T-helper 9 cell (primary cell): ENCODE measurements around the gene HYDIN.

Source experiments
- DNase-seq: peaks from one replicate; pipeline ENCODE4 v3.0.0-alpha.2; 2020

HYDIN gene

GRCh38 chr16:70784692-70785555, 445.6 kb downstream of the HYDIN start:
- DNase-seq: no peak

- DNase-seq: no peak
These were observed 448.3 kb downstream of the HYDIN start for GRCh38 chr16:70782237-70782636.

GRCh38 chr16:70781800-70782199, 448.7 kb downstream of the HYDIN start:
- no peak for DNase-seq

GRCh38 chr16:70780546-70780945, 450.0 kb downstream of the HYDIN start:
- DNase-seq: no peak

- DNase-seq: no peak
These were observed 451.2 kb downstream of the HYDIN start for GRCh38 chr16:70779361-70779760.

- no peak for DNase-seq
These were observed 451.6 kb downstream of the HYDIN start for GRCh38 chr16:70778901-70779309.

- no peak for DNase-seq
These were observed 452.5 kb downstream of the HYDIN start for GRCh38 chr16:70777973-70778406.

GRCh38 chr16:70777496-70777895, 453.0 kb downstream of the HYDIN start:
- DNase-seq: no peak

GRCh38 chr16:70775399-70775798, 455.1 kb downstream of the HYDIN start:
- no peak for DNase-seq

- no peak for DNase-seq
These were observed 456.3 kb downstream of the HYDIN start for GRCh38 chr16:70774261-70774660.

- DNase-seq: no peak
These were observed 458.0 kb downstream of the HYDIN start for GRCh38 chr16:70772493-70772892.

GRCh38 chr16:70770626-70771552, 459.6 kb downstream of the HYDIN start:
- DNase-seq: peak; percentile 46

- no peak for DNase-seq
These were observed 460.3 kb downstream of the HYDIN start for GRCh38 chr16:70770291-70770625.

GRCh38 chr16:70769761-70770160, 460.8 kb downstream of the HYDIN start:
- no peak for DNase-seq

- DNase-seq: no peak
These were observed 461.4 kb downstream of the HYDIN start for GRCh38 chr16:70769131-70769530.

GRCh38 chr16:70768203-70768580, 462.3 kb downstream of the HYDIN start:
- no peak for DNase-seq

- no peak for DNase-seq
These were observed 462.9 kb downstream of the HYDIN start for GRCh38 chr16:70767377-70768202.

- DNase-seq: no peak
These were observed 463.9 kb downstream of the HYDIN start for GRCh38 chr16:70766658-70767057.

GRCh38 chr16:70766176-70766575, 464.3 kb downstream of the HYDIN start:
- no peak for DNase-seq

GRCh38 chr16:70765491-70765890, 465.0 kb downstream of the HYDIN start:
- no peak for DNase-seq

GRCh38 chr16:70764632-70765031, 465.9 kb downstream of the HYDIN start:
- DNase-seq: no peak

GRCh38 chr16:70760221-70760620, 470.3 kb downstream of the HYDIN start:
- no peak for DNase-seq

- no peak for DNase-seq
These were observed 470.9 kb downstream of the HYDIN start for GRCh38 chr16:70759666-70760065.
